Loucy (cell line): Measurements from ENCODE around the gene BCL2.

Experiments used
- CTCF ChIP-seq: fragments of 200-600 bp; sonication (generic); conservative IDR thresholded peaks from 2 replicates; pipeline ENCODE4 v1.5.1; 2014; ENCODE audit warnings: mild to moderate bottlenecking, antibody characterized with exemption, low read length
- EZH2phosphoT487 ChIP-seq: fragments of 200-600 bp; IDR thresholded peaks from 2 replicates; pipeline ENCODE4 v1.6.1; 2018; ENCODE audit warnings: antibody characterized with exemption, mild to moderate bottlenecking, moderate library complexity, borderline replicate concordance

GRCh38 chr18:63284173-63284799 lies 35.3 kb downstream of the BCL2 start:
- TF ChIP-seq CTCF (no peak), EZH2phosphoT487 (no peak)
